Breast epithelium (tissue), 4 donors: Measurements from ENCODE around the gene GRPR. TPM values are rescaled to one million over a fixed set of nuclear protein-coding genes. Genes with fewer than 3 reads are reported as not detected.

ENCODE experiments used
- DNase-seq, 2 donors: peaks; one replicate each; pipeline ENCODE4 v3.0.0-alpha.2; 2019; ENCODE audit warnings: low spot score in 2 of 2
- H3K27ac ChIP-seq, 2 donors: fragments of 200-600 bp; sonication (generic) in 1 of 2; one replicate each; pipeline ENCODE4 v1.5.1; 2016 to 2019; ENCODE audit warnings: mild to moderate bottlenecking in 1 of 2
- H3K27me3 ChIP-seq, 2 donors: fragments of 200-600 bp; sonication (generic) in 1 of 2; one replicate each; pipeline versions ENCODE4 v1.5.1 to v1.6.0; 2017 to 2019; ENCODE audit warnings: control low read depth in 1 of 2, mild to moderate bottlenecking in 1 of 2
- H3K36me3 ChIP-seq: fragments of 200-600 bp; one replicate; pipeline ENCODE4 v1.5.1; 2019
- H3K4me1 ChIP-seq, 2 donors: fragments of 200-600 bp; sonication (generic); one replicate each; pipeline ENCODE4 v1.5.1; 2016 to 2019; ENCODE audit warnings: control low read depth in 1 of 2
- H3K4me3 ChIP-seq, 3 donors: fragments of 200-600 bp; sonication (generic); 1 replicate in 2 of 3; 2 replicates in 1 of 3; pipeline ENCODE4 v1.5.1; 2016 to 2019; ENCODE audit warnings: mild to moderate bottlenecking in 3 of 3, moderate library complexity in 2 of 3
- H3K9me3 ChIP-seq, 2 donors: fragments of 200-600 bp; sonication (generic) in 1 of 2; one replicate each; pipeline ENCODE4 v1.5.1; 2016 to 2019; ENCODE audit warnings: control low read depth in 1 of 2
- POLR2A ChIP-seq: fragments of 450-650 bp; IDR thresholded peaks from one replicate; pipeline ENCODE4 v1.6.1; 2016; ENCODE audit warnings: antibody characterized with exemption, mild to moderate bottlenecking, moderate library complexity
- POLR2AphosphoS5 ChIP-seq, 3 donors: sonication (generic); formaldehyde crosslinking; IDR thresholded peaks; one replicate each; pipeline ENCODE4 v1.6.1; 2017; ENCODE audit warnings: antibody characterized with exemption in 3 of 3
- intact Hi-C: fragments of 100-400 bp; cut with DNase I; formaldehyde crosslinking; loops from one replicate; pipeline ENCODE4 v1.15.1; 2023; ENCODE audit warnings: low total_unique reads
- total RNA-seq, 3 donors: library from RNA; depleted of rRNA; stranded (reverse); fragments of >200 nt; gene quantifications; one replicate each; pipeline ENCODE4 v1.1.0, GENCODE V29; 2016
- TF ChIP-seq, protein P1 (sequence below), 3 donors: fragments of 450-650 bp; IDR thresholded peaks; one replicate each; pipeline ENCODE4 v1.5.1; 2016 to 2017; ENCODE audit warnings: antibody characterized with exemption in 3 of 3, mild to moderate bottlenecking in 3 of 3, moderate library complexity in 3 of 3

GRPR gene
- total RNA-seq, 3 donors from 2014 or later, result 5.3 to 6.2 TPM; not detected in 1

DNA sequence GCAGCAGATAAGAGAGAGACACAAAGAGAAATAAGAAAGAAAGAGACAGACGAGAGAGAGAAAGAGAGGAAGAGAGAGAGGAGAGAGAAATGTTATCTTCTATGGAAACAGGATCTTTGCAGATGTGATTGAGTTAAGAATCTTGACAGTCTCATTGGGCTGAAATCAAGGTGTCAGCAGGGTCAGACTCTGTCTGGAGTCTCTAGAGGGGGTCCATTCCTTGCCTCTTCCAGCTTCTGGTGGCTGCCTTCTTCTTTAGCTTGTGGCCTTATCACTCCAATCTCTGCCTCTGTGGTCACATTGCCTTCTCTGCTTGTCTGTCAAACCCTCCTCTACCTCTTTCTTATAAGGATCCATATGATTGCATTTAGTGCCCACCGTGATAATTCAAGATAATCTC, 21.8 kb upstream of the GRPR start:
- Histone ChIP-seq H3K9me3 (peaks cover 0 to 8% of the 10 kb centered on the region in 2 donors), H3K36me3 (no peaks in the 10 kb centered on the region), H3K4me1 (no peaks in the 10 kb centered on the region), H3K27me3 (peaks cover 0 to 38% of the 10 kb centered on the region in 2 donors), H3K4me3 (no peak overlapping the region), H3K27ac (no peak overlapping the region)
- intact Hi-C loops, result no loop called here
- no peak for DNase-seq
- TF ChIP-seq POLR2AphosphoS5 (IDR thresholded peaks at IDR 0.05) (no peak), POLR2A (no peak)
- TF ChIP-seq, protein P1, sequence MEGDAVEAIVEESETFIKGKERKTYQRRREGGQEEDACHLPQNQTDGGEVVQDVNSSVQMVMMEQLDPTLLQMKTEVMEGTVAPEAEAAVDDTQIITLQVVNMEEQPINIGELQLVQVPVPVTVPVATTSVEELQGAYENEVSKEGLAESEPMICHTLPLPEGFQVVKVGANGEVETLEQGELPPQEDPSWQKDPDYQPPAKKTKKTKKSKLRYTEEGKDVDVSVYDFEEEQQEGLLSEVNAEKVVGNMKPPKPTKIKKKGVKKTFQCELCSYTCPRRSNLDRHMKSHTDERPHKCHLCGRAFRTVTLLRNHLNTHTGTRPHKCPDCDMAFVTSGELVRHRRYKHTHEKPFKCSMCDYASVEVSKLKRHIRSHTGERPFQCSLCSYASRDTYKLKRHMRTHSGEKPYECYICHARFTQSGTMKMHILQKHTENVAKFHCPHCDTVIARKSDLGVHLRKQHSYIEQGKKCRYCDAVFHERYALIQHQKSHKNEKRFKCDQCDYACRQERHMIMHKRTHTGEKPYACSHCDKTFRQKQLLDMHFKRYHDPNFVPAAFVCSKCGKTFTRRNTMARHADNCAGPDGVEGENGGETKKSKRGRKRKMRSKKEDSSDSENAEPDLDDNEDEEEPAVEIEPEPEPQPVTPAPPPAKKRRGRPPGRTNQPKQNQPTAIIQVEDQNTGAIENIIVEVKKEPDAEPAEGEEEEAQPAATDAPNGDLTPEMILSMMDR (IDR thresholded peaks at IDR 0.05), result no peak

DNA sequence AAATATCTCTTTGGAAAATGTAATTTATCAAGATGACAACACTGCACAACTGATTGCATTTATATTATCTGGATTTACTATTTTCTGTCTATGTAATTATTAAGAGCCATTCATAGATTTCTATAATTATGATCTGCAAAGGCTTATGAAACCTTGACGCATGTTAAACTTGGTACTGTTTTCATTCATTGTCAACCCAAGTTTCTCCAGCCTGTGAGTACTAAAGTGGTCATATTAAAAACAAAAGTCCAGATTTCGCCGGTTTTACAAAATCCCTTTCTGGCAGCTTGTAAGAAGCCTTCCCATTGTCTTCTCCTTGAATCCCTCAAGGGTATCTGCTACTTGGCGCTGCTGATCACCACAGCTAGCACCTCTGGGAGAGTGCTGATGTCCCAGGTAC, 19.7 kb upstream of the GRPR start:
- intact Hi-C loops, result no loop called here
- Histone ChIP-seq H3K27me3 (peaks cover 0 to 37% of the 10 kb centered on the region in 2 donors), H3K27ac (no peak overlapping the region), H3K4me3 (no peak overlapping the region), H3K36me3 (no peaks in the 10 kb centered on the region), H3K4me1 (no peaks in the 10 kb centered on the region), H3K9me3 (peaks cover 0 to 8% of the 10 kb centered on the region in 2 donors)
- no peak for DNase-seq
- TF ChIP-seq, protein P1 (IDR thresholded peaks at IDR 0.05), result no peak
- TF ChIP-seq POLR2A, result no peak
- no peak for TF ChIP-seq POLR2AphosphoS5 (IDR thresholded peaks at IDR 0.05)

DNA sequence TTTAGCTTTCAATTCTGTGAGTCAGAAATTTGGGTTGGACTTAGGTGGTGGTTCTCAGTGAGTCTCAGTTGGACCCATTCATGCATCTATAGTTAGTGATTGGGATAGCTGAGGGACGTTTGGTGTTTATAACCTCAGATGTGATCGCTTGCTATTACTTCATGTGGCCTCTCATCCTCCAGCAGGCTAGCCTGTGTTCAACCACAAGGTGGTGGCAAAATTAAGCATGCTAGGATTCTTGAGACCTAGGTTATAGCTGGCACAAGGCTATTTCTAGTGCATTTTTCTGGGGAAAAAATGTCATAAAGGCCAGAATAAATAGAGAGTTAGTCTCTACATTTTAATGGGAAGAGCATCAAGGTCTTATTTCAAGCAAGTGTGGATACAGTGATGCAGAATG, 10.9 kb upstream of the GRPR start:
- Histone ChIP-seq H3K27me3 (peaks cover 0 to 34% of the 10 kb centered on the region in 2 donors), H3K4me3 (no peak overlapping the region), H3K9me3 (no peaks in the 10 kb centered on the region), H3K27ac (no peak overlapping the region), H3K4me1 (no peaks in the 10 kb centered on the region), H3K36me3 (no peaks in the 10 kb centered on the region)
- intact Hi-C loops, result no loop called here
- TF ChIP-seq, protein P1 (IDR thresholded peaks at IDR 0.05), result no peak
- TF ChIP-seq POLR2AphosphoS5 (IDR thresholded peaks at IDR 0.05) (no peak), POLR2A (no peak)
- DNase-seq, result no peak

DNA sequence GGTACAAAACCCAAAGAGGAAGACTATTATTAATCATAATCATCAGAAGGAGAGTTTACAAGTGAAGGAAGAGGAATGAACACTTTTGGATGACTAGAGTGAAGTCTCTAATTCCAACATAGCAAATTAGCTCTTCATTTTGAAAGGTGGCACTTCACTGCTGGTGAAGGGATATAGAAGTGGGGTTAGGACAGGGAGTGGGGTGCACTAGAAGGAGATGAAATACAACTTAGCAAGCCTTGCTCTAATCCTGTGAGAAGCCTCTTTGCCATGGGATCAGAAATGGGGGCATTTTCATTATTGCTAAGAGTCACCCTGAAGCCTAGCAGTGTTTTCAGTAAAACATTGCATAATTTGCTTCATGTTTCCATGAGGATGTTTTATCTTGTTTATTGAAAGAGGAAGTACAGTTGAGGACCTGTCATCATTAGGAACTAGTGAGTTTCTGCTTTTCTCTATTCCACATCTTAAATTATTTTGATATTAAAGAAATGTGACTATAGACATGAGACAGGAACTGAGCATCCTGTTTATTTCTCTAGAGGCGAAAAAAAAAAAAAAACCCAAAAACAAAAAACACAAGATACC, 9.3 kb upstream of the GRPR start:
- Histone ChIP-seq H3K27ac (no peak overlapping the region), H3K4me3 (no peak overlapping the region), H3K9me3 (peaks cover 0 to 7% of the 10 kb centered on the region in 2 donors), H3K27me3 (peaks cover 0 to 33% of the 10 kb centered on the region in 2 donors), H3K36me3 (no peaks in the 10 kb centered on the region), H3K4me1 (no peaks in the 10 kb centered on the region)
- intact Hi-C loops, result no loop called here
- no peak for DNase-seq
- TF ChIP-seq POLR2AphosphoS5 (IDR thresholded peaks at IDR 0.05), result no peak
- TF ChIP-seq, protein P1 (IDR thresholded peaks at IDR 0.05), result no peak
- no peak for TF ChIP-seq POLR2A

DNA sequence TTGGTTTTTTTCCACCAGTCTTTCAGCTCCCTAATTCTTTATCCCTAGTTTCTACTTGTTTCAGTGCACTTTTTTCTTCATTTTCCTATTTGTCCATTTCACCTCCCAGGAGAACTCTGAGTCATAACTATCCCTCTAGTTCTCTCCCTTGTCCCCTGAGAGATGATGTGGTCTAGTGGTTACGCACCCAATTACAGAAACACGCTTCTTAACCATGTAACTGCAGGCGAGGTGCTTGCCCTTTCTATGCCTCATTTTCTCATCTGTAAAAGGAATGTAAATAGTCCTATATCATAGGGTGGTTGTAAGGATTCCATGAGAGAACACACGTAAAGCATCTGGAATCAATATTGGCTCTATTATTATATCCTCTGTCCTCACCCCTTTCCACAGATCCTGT, 8.8 kb upstream of the GRPR start:
- TF ChIP-seq, protein P1 (IDR thresholded peaks at IDR 0.05), result no peak
- TF ChIP-seq POLR2A (no peak), POLR2AphosphoS5 (IDR thresholded peaks at IDR 0.05) (no peak)
- Histone ChIP-seq H3K9me3 (peaks cover 0 to 13% of the 10 kb centered on the region in 2 donors), H3K4me3 (no peak overlapping the region), H3K27ac (no peak overlapping the region), H3K36me3 (no peaks in the 10 kb centered on the region), H3K27me3 (peaks cover 0 to 33% of the 10 kb centered on the region in 2 donors), H3K4me1 (no peaks in the 10 kb centered on the region)
- DNase-seq, result no peak
- intact Hi-C loops, result no loop called here
